Measurements from ENCODE around the gene PRKG1. TPM values are rescaled to one million over a fixed set of nuclear protein-coding genes. Genes with fewer than 3 reads are reported as not detected.
A peak's percentile ranks its signal among the peaks of the same experiment; 100 is the strongest.

Gene PRKG1
- total RNA-seq, 5 donors from 2014 or later (not counting 1 experiment from before 2014, with no cell fraction given): 0.03 to 0.26 (median 0.19) TPM; not detected in 1

DNA sequence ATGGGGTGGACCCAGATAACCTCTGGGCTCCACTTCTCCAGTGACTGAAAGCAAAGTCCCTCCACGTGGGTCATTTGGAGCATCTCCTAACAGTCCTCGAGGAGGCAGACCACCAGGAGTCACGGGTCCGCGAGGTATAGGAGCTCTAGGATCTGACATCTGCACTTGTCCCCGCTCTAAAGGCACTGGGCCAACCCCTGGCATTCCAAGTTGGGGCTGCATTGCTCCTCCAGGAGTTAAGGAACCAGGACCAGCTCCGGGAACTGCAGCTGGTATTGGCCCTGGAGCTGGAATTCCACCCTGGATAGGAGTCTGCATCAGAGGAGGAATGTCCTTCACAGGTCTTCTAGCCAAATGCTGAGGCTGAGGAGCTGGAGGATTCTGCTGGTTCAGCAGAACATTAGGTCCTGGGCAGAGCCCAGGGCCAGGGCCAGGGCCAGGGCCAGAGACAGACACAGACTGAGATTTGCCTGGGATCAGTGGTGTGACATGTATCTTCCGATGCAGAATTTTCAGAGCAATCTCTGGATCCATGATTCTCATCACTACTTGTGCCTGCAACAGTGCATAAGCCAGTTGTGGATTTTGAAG, 624.3 kb downstream of the PRKG1 start:
- ChIA-PET POLR2A (interaction anchor here (0.6 kb wide), 2 partner anchors 29 to 46 kb away, joined by 3 read pairs; no protein-coding TSS in a partner anchor), CTCF (no interaction called here)
- no peaks in the 10 kb centered on the region for H3K27me3 ChIP-seq (replicated peaks in 1 of 2; ENCODE audit: control insufficient read depth in 2 of 2, extremely low read depth in 1 of 2, insufficient read depth in 2 of 2, low read length in 1 of 2)
- H3K4me1 Mint-ChIP-seq: peaks cover 51 to 56% (median 55%) of the 10 kb centered on the region in 3 donors
- H3K4me1 ChIP-seq (ENCODE audit: control insufficient read depth in 1 of 2, extremely low read depth in 1 of 2, insufficient read depth in 2 of 2, low read length in 2 of 2): peaks cover 25 to 32% of the 10 kb centered on the region in 2 experiments
- H3K27ac ChIP-seq (ENCODE audit: low read length): peak overlapping the region; percentile 94
- WGBS (ENCODE audit: insufficient coverage): 89% methylated on average over 8 of the region's 8 CpGs
- DNase-seq: peak in 1 of 35 experiments; percentile 0
- H3K36me3 Mint-ChIP-seq: peaks cover 16% of the 10 kb centered on the region
- no peaks in the 10 kb centered on the region for H3K9me3 Mint-ChIP-seq
- H3K9me3 ChIP-seq: no peaks in the 10 kb centered on the region
- peak overlapping the region; percentile 100 for H3K27ac Mint-ChIP-seq
- peak overlapping the region; percentile 62 to 97 for H3K4me3 ChIP-seq (ENCODE audit: control insufficient read depth in 1 of 2, extremely low read depth in 1 of 2, low read length in 1 of 2)
- peaks cover 2 to 12% of the 10 kb centered on the region in 2 donors for H3K36me3 ChIP-seq (ENCODE audit: control insufficient read depth in 2 of 2, extremely low read depth in 1 of 2, insufficient read depth in 1 of 2, low read length in 1 of 2)
- no peak for ATAC-seq (replicated peaks in 1 of 4)
- peak overlapping the region; percentile 95 to 99 (median 98) for H3K4me3 Mint-ChIP-seq
- no peaks in the 10 kb centered on the region for H3K27me3 Mint-ChIP-seq

DNA sequence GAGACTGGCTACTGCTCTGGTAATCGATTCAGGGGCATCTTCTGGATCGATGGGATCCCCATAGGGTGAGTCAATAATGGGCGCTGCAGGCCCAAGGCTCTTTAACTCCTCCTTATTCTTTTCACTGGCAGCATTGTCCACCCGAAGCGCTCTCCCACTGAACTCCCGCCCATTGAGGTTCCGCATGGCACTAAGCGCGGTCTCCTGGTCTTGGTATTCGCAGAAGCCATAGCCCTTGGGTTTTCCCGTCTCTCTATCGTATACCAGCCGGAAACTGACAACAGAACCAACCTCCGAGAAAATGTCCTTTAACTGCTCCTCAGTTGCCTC, 624.8 kb downstream of the PRKG1 start:
- CTCF ChIA-PET: no interaction called here

GRCh38 chr10:51699475-51700227, 625.4 kb downstream of the PRKG1 start, which contains the start of gene CSTF2T:
Gene CSTF2T (minus strand): TSS chr10:51699595. CDS start chr10:51699549, 46 bp downstream.
- peak within 1 kb of the TSS; percentile 62 to 97 for H3K4me3 ChIP-seq (ENCODE audit: control insufficient read depth in 1 of 2, extremely low read depth in 1 of 2, low read length in 1 of 2)

More for the DNA sequence above, 624.8 kb downstream of the PRKG1 start:
- Mint-ChIP-seq H3K4me3 (peak overlapping the region; percentile 95 to 99 (median 98)), H3K27me3 (no peaks in the 10 kb centered on the region), H3K9me3 (no peaks in the 10 kb centered on the region), H3K27ac (peak overlapping the region; percentile 100), H3K4me1 (peaks cover 51 to 54% (median 54%) of the 10 kb centered on the region in 3 donors), H3K36me3 (peaks cover 16% of the 10 kb centered on the region)
- Histone ChIP-seq H3K36me3 (ENCODE audit: control insufficient read depth in 2 of 2, extremely low read depth in 1 of 2, insufficient read depth in 1 of 2, low read length in 1 of 2) (peaks cover 2 to 12% of the 10 kb centered on the region in 2 donors), H3K4me3 (ENCODE audit: control insufficient read depth in 1 of 2, extremely low read depth in 1 of 2, low read length in 1 of 2) (peak overlapping the region; percentile 62 to 97), H3K4me1 (ENCODE audit: control insufficient read depth in 1 of 2, extremely low read depth in 1 of 2, insufficient read depth in 2 of 2, low read length in 2 of 2) (peaks cover 25 to 32% of the 10 kb centered on the region in 2 experiments), H3K27me3 (replicated peaks in 1 of 2; ENCODE audit: control insufficient read depth in 2 of 2, extremely low read depth in 1 of 2, insufficient read depth in 2 of 2, low read length in 1 of 2) (no peaks in the 10 kb centered on the region), H3K9me3 (no peaks in the 10 kb centered on the region), H3K27ac (ENCODE audit: low read length) (peak overlapping the region; percentile 94)
- POLR2A ChIA-PET: interaction anchor here in 1 of 2 donors (0.6 kb wide), 1 partner anchor 45 kb away, joined by 3 read pairs; no protein-coding TSS in a partner anchor
- DNase-seq (peak in 1 of 35 experiments; percentile 3), ATAC-seq (replicated peaks in 1 of 4) (peak; percentile 33 to 45 (median 38))
- WGBS (ENCODE audit: insufficient coverage): under 1% methylated on average over 14 of the region's 14 CpGs

GRCh38 chr10:51700228-51700817, 626.0 kb downstream of the PRKG1 start:
- peak in 6 of 35 experiments; percentile 1 to 37 (median 10) for DNase-seq
- Mint-ChIP-seq H3K36me3 (peaks cover 16% of the 10 kb centered on the region), H3K9me3 (no peaks in the 10 kb centered on the region), H3K27me3 (peaks cover 2 to 3% of the 10 kb centered on the region in 2 donors), H3K4me1 (peaks cover 43 to 44% (median 43%) of the 10 kb centered on the region in 3 donors), H3K27ac (peak overlapping the region; percentile 100), H3K4me3 (peak overlapping the region; percentile 95 to 99 (median 98))
- Histone ChIP-seq H3K4me3 (ENCODE audit: control insufficient read depth in 1 of 2, extremely low read depth in 1 of 2, low read length in 1 of 2) (peak overlapping the region; percentile 62 to 97), H3K27me3 (replicated peaks in 1 of 2; ENCODE audit: control insufficient read depth in 2 of 2, extremely low read depth in 1 of 2, insufficient read depth in 2 of 2, low read length in 1 of 2) (no peaks in the 10 kb centered on the region), H3K36me3 (ENCODE audit: control insufficient read depth in 2 of 2, extremely low read depth in 1 of 2, insufficient read depth in 1 of 2, low read length in 1 of 2) (peaks cover 2 to 12% of the 10 kb centered on the region in 2 donors), H3K27ac (ENCODE audit: low read length) (peak overlapping the region; percentile 94), H3K9me3 (no peaks in the 10 kb centered on the region), H3K4me1 (ENCODE audit: control insufficient read depth in 1 of 2, extremely low read depth in 1 of 2, insufficient read depth in 2 of 2, low read length in 2 of 2) (peaks cover 25 to 32% of the 10 kb centered on the region in 2 experiments)
- ATAC-seq (replicated peaks in 1 of 4): no peak
- POLR2A ChIA-PET: no interaction called here
- no CpG with 5 or more reads among the region's 12 CpGs for WGBS (ENCODE audit: insufficient coverage)
- CTCF ChIA-PET: interaction anchor here in 1 of 2 donors (0.7 to 1.0 kb wide), 2 partner anchors 14 to 42 kb away, joined by 3 read pairs; no protein-coding TSS in a partner anchor

More at GRCh38 chr10:51699475-51700227, 625.4 kb downstream of the PRKG1 start, which contains the start of gene CSTF2T:
- peak within 1 kb of the TSS; percentile 94 for H3K27ac ChIP-seq (ENCODE audit: low read length)
- H3K4me1 Mint-ChIP-seq: peaks cover 50% of the 10 kb centered on the region in 3 donors
- ChIA-PET CTCF (interaction anchor here in 1 of 2 donors (0.7 to 1.0 kb wide), 2 partner anchors 15 to 42 kb away, joined by 3 read pairs; no protein-coding TSS in a partner anchor), POLR2A (no interaction called here)
- ATAC-seq (replicated peaks in 1 of 4): peak; percentile 90 to 92 (median 92)
- H3K36me3 Mint-ChIP-seq: peaks cover 16% of the 10 kb centered on the region
- under 1% methylated on average over 29 of the region's 45 CpGs for WGBS (ENCODE audit: insufficient coverage)
- H3K27ac Mint-ChIP-seq: peak within 1 kb of the TSS; percentile 100
- peak; percentile 80 to 97 (median 89) for DNase-seq
- peak within 1 kb of the TSS; percentile 95 to 99 (median 98) for H3K4me3 Mint-ChIP-seq
- peaks cover 25 to 32% of the 10 kb centered on the region in 2 experiments for H3K4me1 ChIP-seq (ENCODE audit: control insufficient read depth in 1 of 2, extremely low read depth in 1 of 2, insufficient read depth in 2 of 2, low read length in 2 of 2)
- peaks cover 0 to 3% of the 10 kb centered on the region in 2 donors for H3K27me3 Mint-ChIP-seq
- H3K27me3 ChIP-seq (replicated peaks in 1 of 2; ENCODE audit: control insufficient read depth in 2 of 2, extremely low read depth in 1 of 2, insufficient read depth in 2 of 2, low read length in 1 of 2): no peaks in the 10 kb centered on the region
- H3K9me3 ChIP-seq: no peaks in the 10 kb centered on the region
- no peaks in the 10 kb centered on the region for H3K9me3 Mint-ChIP-seq
- peaks cover 2 to 12% of the 10 kb centered on the region in 2 donors for H3K36me3 ChIP-seq (ENCODE audit: control insufficient read depth in 2 of 2, extremely low read depth in 1 of 2, insufficient read depth in 1 of 2, low read length in 1 of 2)

GRCh38 chr10:51705774-51706173, 631.5 kb downstream of the PRKG1 start:
- H3K4me1 ChIP-seq (ENCODE audit: control insufficient read depth in 1 of 2, extremely low read depth in 1 of 2, insufficient read depth in 2 of 2, low read length in 2 of 2): peaks cover 0 to 12% of the 10 kb centered on the region in 2 experiments
- no peak overlapping the region for H3K4me3 Mint-ChIP-seq
- H3K4me1 Mint-ChIP-seq: peaks cover 15 to 29% (median 25%) of the 10 kb centered on the region in 3 donors
- no peaks in the 10 kb centered on the region for H3K9me3 ChIP-seq
- peaks cover 2 to 3% of the 10 kb centered on the region in 2 donors for H3K27me3 Mint-ChIP-seq
- no peaks in the 10 kb centered on the region for H3K36me3 Mint-ChIP-seq
- no peak overlapping the region for H3K4me3 ChIP-seq (ENCODE audit: control insufficient read depth in 1 of 2, extremely low read depth in 1 of 2, low read length in 1 of 2)
- ChIA-PET CTCF (no interaction called here), POLR2A (no interaction called here)
- H3K27ac ChIP-seq (ENCODE audit: low read length): no peak overlapping the region
- ATAC-seq (replicated peaks in 1 of 4) (no peak), DNase-seq (no peak)
- H3K27ac Mint-ChIP-seq: no peak overlapping the region
- no peaks in the 10 kb centered on the region for H3K9me3 Mint-ChIP-seq
- no peaks in the 10 kb centered on the region for H3K36me3 ChIP-seq (ENCODE audit: control insufficient read depth in 2 of 2, extremely low read depth in 1 of 2, insufficient read depth in 1 of 2, low read length in 1 of 2)
- no peaks in the 10 kb centered on the region for H3K27me3 ChIP-seq (replicated peaks in 1 of 2; ENCODE audit: control insufficient read depth in 2 of 2, extremely low read depth in 1 of 2, insufficient read depth in 2 of 2, low read length in 1 of 2)
- WGBS (ENCODE audit: insufficient coverage): no CpG with 5 or more reads among the region's 3 CpGs

- Mint-ChIP-seq H3K4me1 (peaks cover 15 to 29% (median 27%) of the 10 kb centered on the region in 3 donors), H3K27ac (no peak overlapping the region), H3K27me3 (peaks cover 2 to 3% of the 10 kb centered on the region in 2 donors), H3K4me3 (no peak overlapping the region), H3K36me3 (no peaks in the 10 kb centered on the region), H3K9me3 (no peaks in the 10 kb centered on the region)
- no CpG with 5 or more reads among the region's 3 CpGs for WGBS (ENCODE audit: insufficient coverage)
- Histone ChIP-seq H3K4me3 (ENCODE audit: control insufficient read depth in 1 of 2, extremely low read depth in 1 of 2, low read length in 1 of 2) (no peak overlapping the region), H3K27ac (ENCODE audit: low read length) (no peak overlapping the region), H3K4me1 (ENCODE audit: control insufficient read depth in 1 of 2, extremely low read depth in 1 of 2, insufficient read depth in 2 of 2, low read length in 2 of 2) (peaks cover 0 to 12% of the 10 kb centered on the region in 2 experiments), H3K36me3 (ENCODE audit: control insufficient read depth in 2 of 2, extremely low read depth in 1 of 2, insufficient read depth in 1 of 2, low read length in 1 of 2) (no peaks in the 10 kb centered on the region), H3K27me3 (replicated peaks in 1 of 2; ENCODE audit: control insufficient read depth in 2 of 2, extremely low read depth in 1 of 2, insufficient read depth in 2 of 2, low read length in 1 of 2) (no peaks in the 10 kb centered on the region), H3K9me3 (no peaks in the 10 kb centered on the region)
- POLR2A ChIA-PET: no interaction called here
- CTCF ChIA-PET: no interaction called here
- ATAC-seq (replicated peaks in 1 of 4): no peak
- no peak for DNase-seq
Observed at GRCh38 chr10:51706225-51706624, 631.9 kb downstream of the PRKG1 start.
